MCF 10A (cell line): ENCODE results near the gene THSD7B. TPM values are rescaled to one million over a fixed set of nuclear protein-coding genes. Genes with fewer than 3 reads are reported as not detected.
A peak's percentile ranks its signal among the peaks of the same experiment; 100 is the strongest.

Source experiments
- BruUV-seq: library from RNA; stranded (reverse); fragments of 400-500 nt; replicated peaks from 2 replicates; lab custom pipeline; 2021; lab: Mats Ljungman, UMichigan
- CTCF ChIA-PET: fragments of 300-600 bp; sonication (Branson Sonifier 250); formaldehyde crosslinking; extraction: SDS; loops from one replicate; lab custom pipeline; 2021; ENCODE audit warnings: antibody characterized with exemption, inconsistent platforms; lab: Yijun Ruan, JAX
- POLR2A ChIA-PET: fragments of 300-600, 350-650 bp; sonication (Branson Sonifier 250); formaldehyde crosslinking; extraction: SDS; loops from one replicate; lab custom pipeline; 2020; ENCODE audit warnings: antibody characterized with exemption, inconsistent platforms; lab: Yijun Ruan, JAX
- DNase-seq: peaks from one replicate; pipeline ENCODE4 v3.0.0-alpha.2; 2018; ENCODE audit not compliant: unreplicated experiment
- H3K27ac Mint-ChIP-seq: one replicate; pipeline ENCODE4 v1.8.0; 2022; ENCODE audit warnings: mild to moderate bottlenecking, low read depth, mixed read lengths; ENCODE audit not compliant: unreplicated experiment
- H3K27me3 Mint-ChIP-seq: one replicate; pipeline ENCODE4 v1.8.0; 2022; ENCODE audit warnings: mixed read lengths; ENCODE audit not compliant: insufficient read depth, unreplicated experiment
- H3K36me3 Mint-ChIP-seq: one replicate; pipeline ENCODE4 v1.8.0; 2022; ENCODE audit warnings: mild to moderate bottlenecking, moderate library complexity, mixed read lengths; ENCODE audit not compliant: insufficient read depth, unreplicated experiment
- H3K4me1 Mint-ChIP-seq: one replicate; pipeline ENCODE4 v1.8.0; 2022; ENCODE audit warnings: mixed read lengths; ENCODE audit not compliant: insufficient read depth, unreplicated experiment
- H3K4me3 Mint-ChIP-seq: one replicate; pipeline ENCODE4 v1.8.0; 2022; ENCODE audit warnings: mild to moderate bottlenecking, moderate library complexity, mixed read lengths; ENCODE audit not compliant: unreplicated experiment
- H3K9me3 Mint-ChIP-seq: one replicate; pipeline ENCODE4 v1.8.0; 2022; ENCODE audit warnings: mixed read lengths; ENCODE audit not compliant: unreplicated experiment
- intact Hi-C: fragments of 100-400 bp; cut with micrococcal nuclease; formaldehyde crosslinking; loops from 2 replicates; pipeline ENCODE4 v1.14.1; 2022
- total RNA-seq: library from RNA; stranded (reverse); gene quantifications from 2 replicates; pipeline ENCODE4 v1.2.3, GENCODE V29; 2022
- TF ChIP-seq, protein P1 (sequence below): fragments of 200-600 bp; IDR thresholded peaks from one replicate; pipeline ENCODE4 v1.8.0; 2022; ENCODE audit warnings: antibody characterized with exemption, mild to moderate bottlenecking; ENCODE audit not compliant: unreplicated experiment

THSD7B gene
- total RNA-seq, 1 experiment from 2014 or later, result not detected

DNA sequence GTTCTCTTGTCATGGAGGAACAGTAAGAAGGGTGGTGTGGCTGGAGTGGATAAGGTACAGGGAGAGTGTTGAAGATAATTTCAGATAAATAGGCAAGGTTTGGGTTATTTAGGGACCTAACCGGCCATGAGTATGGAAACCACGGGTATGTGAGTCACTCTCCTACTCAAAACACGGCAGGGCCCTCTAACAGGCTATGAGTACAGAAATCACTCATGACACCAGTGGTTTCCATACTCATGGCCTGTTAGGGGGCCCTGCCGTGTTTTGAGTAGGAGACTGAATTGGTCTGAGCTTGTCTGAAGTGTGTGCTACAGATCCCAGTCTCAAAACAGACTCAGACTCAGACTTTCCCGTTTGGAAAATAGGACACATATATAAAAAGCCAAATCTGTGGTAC, 770.6 kb downstream of the THSD7B start:
- BruUV-seq, result no TSS peak
- no peak overlapping the region for H3K4me3 Mint-ChIP-seq
- CTCF ChIA-PET, result interaction anchor here (0.6 kb wide), 1 partner anchor 72 kb away, joined by 3 read pairs; no protein-coding TSS in a partner anchor
- POLR2A ChIA-PET, result no interaction called here
- H3K9me3 Mint-ChIP-seq, result no peaks in the 10 kb centered on the region
- no peak for DNase-seq
- intact Hi-C loops, result no loop called here
- H3K27ac Mint-ChIP-seq, result no peak overlapping the region
- H3K36me3 Mint-ChIP-seq, result no peaks in the 10 kb centered on the region
- H3K4me1 Mint-ChIP-seq, result peaks cover 4% of the 10 kb centered on the region
- TF ChIP-seq, protein P1, sequence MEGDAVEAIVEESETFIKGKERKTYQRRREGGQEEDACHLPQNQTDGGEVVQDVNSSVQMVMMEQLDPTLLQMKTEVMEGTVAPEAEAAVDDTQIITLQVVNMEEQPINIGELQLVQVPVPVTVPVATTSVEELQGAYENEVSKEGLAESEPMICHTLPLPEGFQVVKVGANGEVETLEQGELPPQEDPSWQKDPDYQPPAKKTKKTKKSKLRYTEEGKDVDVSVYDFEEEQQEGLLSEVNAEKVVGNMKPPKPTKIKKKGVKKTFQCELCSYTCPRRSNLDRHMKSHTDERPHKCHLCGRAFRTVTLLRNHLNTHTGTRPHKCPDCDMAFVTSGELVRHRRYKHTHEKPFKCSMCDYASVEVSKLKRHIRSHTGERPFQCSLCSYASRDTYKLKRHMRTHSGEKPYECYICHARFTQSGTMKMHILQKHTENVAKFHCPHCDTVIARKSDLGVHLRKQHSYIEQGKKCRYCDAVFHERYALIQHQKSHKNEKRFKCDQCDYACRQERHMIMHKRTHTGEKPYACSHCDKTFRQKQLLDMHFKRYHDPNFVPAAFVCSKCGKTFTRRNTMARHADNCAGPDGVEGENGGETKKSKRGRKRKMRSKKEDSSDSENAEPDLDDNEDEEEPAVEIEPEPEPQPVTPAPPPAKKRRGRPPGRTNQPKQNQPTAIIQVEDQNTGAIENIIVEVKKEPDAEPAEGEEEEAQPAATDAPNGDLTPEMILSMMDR, result no peak
- no peaks in the 10 kb centered on the region for H3K27me3 Mint-ChIP-seq

DNA sequence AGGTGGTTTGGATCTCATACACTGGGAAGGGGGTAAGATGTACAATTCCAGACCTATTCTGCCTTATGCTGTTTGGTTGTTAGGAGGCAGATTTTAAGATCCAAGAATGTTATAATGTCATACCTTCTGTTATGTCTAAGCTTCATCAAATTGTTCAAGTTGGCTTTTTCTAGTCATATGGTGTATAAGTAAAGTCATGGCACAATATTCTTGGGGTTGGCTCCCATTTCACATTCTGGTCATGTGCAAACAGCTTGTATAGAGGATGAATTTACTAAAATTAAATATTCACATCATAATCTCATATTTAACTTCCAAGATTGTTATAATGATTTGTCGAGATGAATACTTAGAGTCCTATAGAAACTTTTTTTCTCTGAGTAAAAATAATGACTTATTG, 774.0 kb downstream of the THSD7B start:
- H3K36me3 Mint-ChIP-seq, result no peaks in the 10 kb centered on the region

DNA sequence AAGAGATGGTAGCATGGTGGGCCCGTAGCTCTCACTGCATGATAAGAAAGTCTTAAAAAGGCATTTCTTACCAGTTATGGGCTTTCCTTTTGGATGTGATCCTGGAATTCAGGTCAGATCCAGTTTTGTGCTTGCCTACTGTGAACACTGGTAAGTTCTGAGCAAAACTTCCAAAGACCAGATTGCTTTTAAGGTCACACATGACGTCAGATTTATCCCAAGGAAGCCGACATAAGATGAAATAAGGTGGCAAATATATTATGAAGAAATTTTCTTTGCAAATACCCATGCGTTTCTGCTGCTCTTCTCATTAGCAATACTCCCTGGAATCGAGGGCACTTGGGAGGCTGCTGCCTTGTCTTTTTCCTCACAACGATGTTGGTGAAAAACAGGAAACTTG, 782.5 kb downstream of the THSD7B start:
- no peaks in the 10 kb centered on the region for H3K27me3 Mint-ChIP-seq
- no peak overlapping the region for H3K4me3 Mint-ChIP-seq
- intact Hi-C loops, result no loop called here
- H3K27ac Mint-ChIP-seq, result no peak overlapping the region
- no peaks in the 10 kb centered on the region for H3K36me3 Mint-ChIP-seq
- CTCF ChIA-PET, result interaction anchor here (0.6 kb wide), 1 partner anchor 135 kb away, joined by 4 read pairs; no protein-coding TSS in a partner anchor
- no peaks in the 10 kb centered on the region for H3K9me3 Mint-ChIP-seq
- POLR2A ChIA-PET, result no interaction called here
- no peak for DNase-seq
- TF ChIP-seq, protein P1, result no peak
- no TSS peak for BruUV-seq
- H3K4me1 Mint-ChIP-seq, result no peaks in the 10 kb centered on the region

More for the DNA sequence above, 774.0 kb downstream of the THSD7B start:
- H3K4me3 Mint-ChIP-seq, result no peak overlapping the region
- intact Hi-C loops, result no loop called here
- H3K4me1 Mint-ChIP-seq, result peaks cover 4% of the 10 kb centered on the region
- CTCF ChIA-PET, result no interaction called here
- no peak for DNase-seq
- H3K27me3 Mint-ChIP-seq, result no peaks in the 10 kb centered on the region
- no peak overlapping the region for H3K27ac Mint-ChIP-seq
- H3K9me3 Mint-ChIP-seq, result no peaks in the 10 kb centered on the region
- POLR2A ChIA-PET, result no interaction called here
- BruUV-seq, result no TSS peak
- TF ChIP-seq, protein P1, result no peak

DNA sequence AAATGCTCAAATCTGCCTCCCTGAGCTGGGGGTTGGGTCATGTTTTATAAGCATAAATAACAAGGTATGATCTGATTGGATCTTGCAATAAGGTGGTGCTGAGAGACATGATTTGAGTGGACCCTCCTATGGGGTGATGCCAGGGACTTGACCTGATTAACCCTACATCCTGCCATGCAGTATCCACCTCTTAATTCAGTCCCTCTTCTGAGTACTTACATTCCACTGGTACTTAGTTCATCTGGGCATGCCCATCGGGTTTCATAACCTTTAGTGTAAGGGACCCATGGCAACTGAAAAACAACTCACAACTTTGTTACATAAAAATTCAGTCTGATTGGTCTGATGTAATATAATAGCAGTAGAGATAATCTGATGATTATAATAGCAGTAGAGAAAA, 801.0 kb downstream of the THSD7B start:
- intact Hi-C loops, result no loop called here

More for the DNA sequence above, 801.0 kb downstream of the THSD7B start:
- TF ChIP-seq, protein P1, result no peak
- ChIA-PET POLR2A (no interaction called here), CTCF (no interaction called here)
- peak; percentile 9 for DNase-seq
- Mint-ChIP-seq H3K27me3 (no peaks in the 10 kb centered on the region), H3K4me3 (no peak overlapping the region), H3K4me1 (no peaks in the 10 kb centered on the region), H3K36me3 (peaks cover under 1% of the 10 kb centered on the region), H3K27ac (no peak overlapping the region), H3K9me3 (peaks cover 8% of the 10 kb centered on the region)
- BruUV-seq, result no TSS peak
